SU-DHL-6 (cell line): ENCODE measurements around the gene PAWR.

Experiments
- H2AFZ ChIP-seq: fragments of 200-600 bp; sonication (generic); 2 replicates; pipeline ENCODE4 v1.6.1; 2014; ENCODE audit warnings: low read depth, mild to moderate bottlenecking, moderate library complexity, mixed read lengths, antibody characterized with exemption, low read length; ENCODE audit not compliant: severe bottlenecking
- H3F3A ChIP-seq: fragments of 200-600 bp; shearing (Covaris generic); 2 replicates; pipeline ENCODE4 v1.6.0; 2016; ENCODE audit warnings: antibody characterized with exemption, mild to moderate bottlenecking; ENCODE audit not compliant: insufficient read depth
- H3K27ac ChIP-seq: fragments of 200-600 bp; sonication (generic); 2 replicates; pipeline ENCODE4 v1.5.1; 2016; ENCODE audit warnings: low read depth, mild to moderate bottlenecking, low read length, moderate library complexity, mixed read lengths
- H3K27me3 ChIP-seq: fragments of 200-600 bp; sonication (generic), shearing (Covaris generic); 2 replicates; pipeline ENCODE4 v1.6.0; 2014; ENCODE audit warnings: mild to moderate bottlenecking, low read length
- H3K36me3 ChIP-seq: fragments of 200-600 bp; sonication (generic); 2 replicates; pipeline ENCODE4 v1.6.1; 2014; ENCODE audit warnings: mild to moderate bottlenecking, low read length, mixed read lengths
- H3K4me2 ChIP-seq: fragments of 300-600, 200-600 bp; shearing (Covaris generic), sonication (generic); 2 replicates; pipeline ENCODE4 v1.6.0; 2014; ENCODE audit warnings: low read length, low read depth, mild to moderate bottlenecking; ENCODE audit not compliant: poor library complexity, severe bottlenecking
- H3K4me3 ChIP-seq: fragments of 200-600 bp; sonication (generic); 2 replicates; pipeline ENCODE4 v1.5.1; 2014; ENCODE audit warnings: antibody characterized with exemption, low read length, mild to moderate bottlenecking, mixed read lengths; ENCODE audit not compliant: insufficient read depth, poor library complexity, severe bottlenecking
- H3K79me2 ChIP-seq: fragments of 200-600 bp; sonication (generic); 2 replicates; pipeline ENCODE4 v1.6.1; 2014; ENCODE audit warnings: mild to moderate bottlenecking, low read length, moderate library complexity; ENCODE audit not compliant: insufficient read depth
- H3K9ac ChIP-seq: fragments of 200-600 bp; sonication (generic); 2 replicates; pipeline ENCODE4 v1.7.0; 2014; ENCODE audit warnings: mild to moderate bottlenecking, low read length
- H3K9me2 ChIP-seq: fragments of 200-600 bp; sonication (generic); replicated peaks from 2 replicates; pipeline ENCODE4 v1.6.1; 2014; ENCODE audit warnings: low read length; ENCODE audit not compliant: insufficient read depth
- H3K9me3 ChIP-seq: fragments of 200-600 bp; sonication (generic); 2 replicates; pipeline ENCODE4 v1.6.1; 2014; ENCODE audit warnings: low read length, mixed read lengths; ENCODE audit not compliant: insufficient read depth
- H4K20me1 ChIP-seq: fragments of 200-600 bp; sonication (generic); 2 replicates; pipeline ENCODE4 v1.6.1; 2014; ENCODE audit warnings: low read depth, mild to moderate bottlenecking, antibody characterized with exemption, low read length, moderate library complexity, mixed read lengths
- EZH2phosphoT487 ChIP-seq: fragments of 200-600 bp; sonication (generic), shearing (Covaris generic); conservative IDR thresholded peaks from 2 replicates; pipeline ENCODE4 v1.6.1; 2018; ENCODE audit warnings: mild to moderate bottlenecking, antibody characterized with exemption, low read length, moderate library complexity, mixed read lengths
- TF ChIP-seq, protein P1 (sequence below): fragments of 200-600 bp; sonication (generic); IDR thresholded peaks from one replicate; pipeline ENCODE4 v1.5.1; 2017; ENCODE audit warnings: antibody characterized with exemption, mild to moderate bottlenecking, low read length, moderate library complexity; ENCODE audit not compliant: insufficient read depth, poor library complexity, severe bottlenecking

Gene PAWR

DNA sequence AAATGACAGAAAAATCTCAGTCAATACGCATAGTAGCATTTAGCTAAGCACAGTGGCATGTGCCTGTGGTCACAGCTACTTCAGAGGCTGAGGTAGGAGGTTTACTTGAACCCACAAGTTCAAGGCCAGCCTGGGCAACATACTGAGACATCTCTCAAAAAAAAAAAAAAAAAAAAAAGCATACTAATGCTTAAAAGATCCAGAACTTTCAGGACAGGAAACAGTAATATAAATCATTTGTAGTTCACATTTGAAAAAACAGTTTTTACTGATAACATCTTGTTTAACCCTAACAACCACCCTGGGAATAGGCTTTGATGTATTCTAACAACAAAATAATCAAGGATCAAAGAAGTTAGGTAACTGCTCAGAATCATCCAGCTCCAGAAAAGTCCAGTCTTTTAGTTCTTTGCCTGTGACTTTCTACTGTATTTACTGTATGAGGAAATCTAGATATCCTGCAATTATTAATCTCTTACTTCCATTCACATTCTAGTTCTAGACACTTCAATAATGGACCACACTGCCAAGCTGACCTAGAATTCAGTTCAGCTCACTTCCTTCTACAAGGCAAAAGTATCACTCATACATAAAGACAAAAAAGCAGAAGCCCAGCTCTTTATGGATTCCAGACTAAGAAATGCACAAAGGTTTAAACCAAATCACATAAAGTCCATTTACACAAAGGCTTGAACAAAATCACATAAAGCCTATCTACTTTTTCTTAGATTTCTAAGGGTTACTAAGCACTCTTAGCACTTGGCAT is 28.5 kb downstream of the PAWR start:
- no peak for TF ChIP-seq EZH2phosphoT487
- TF ChIP-seq, protein P1, sequence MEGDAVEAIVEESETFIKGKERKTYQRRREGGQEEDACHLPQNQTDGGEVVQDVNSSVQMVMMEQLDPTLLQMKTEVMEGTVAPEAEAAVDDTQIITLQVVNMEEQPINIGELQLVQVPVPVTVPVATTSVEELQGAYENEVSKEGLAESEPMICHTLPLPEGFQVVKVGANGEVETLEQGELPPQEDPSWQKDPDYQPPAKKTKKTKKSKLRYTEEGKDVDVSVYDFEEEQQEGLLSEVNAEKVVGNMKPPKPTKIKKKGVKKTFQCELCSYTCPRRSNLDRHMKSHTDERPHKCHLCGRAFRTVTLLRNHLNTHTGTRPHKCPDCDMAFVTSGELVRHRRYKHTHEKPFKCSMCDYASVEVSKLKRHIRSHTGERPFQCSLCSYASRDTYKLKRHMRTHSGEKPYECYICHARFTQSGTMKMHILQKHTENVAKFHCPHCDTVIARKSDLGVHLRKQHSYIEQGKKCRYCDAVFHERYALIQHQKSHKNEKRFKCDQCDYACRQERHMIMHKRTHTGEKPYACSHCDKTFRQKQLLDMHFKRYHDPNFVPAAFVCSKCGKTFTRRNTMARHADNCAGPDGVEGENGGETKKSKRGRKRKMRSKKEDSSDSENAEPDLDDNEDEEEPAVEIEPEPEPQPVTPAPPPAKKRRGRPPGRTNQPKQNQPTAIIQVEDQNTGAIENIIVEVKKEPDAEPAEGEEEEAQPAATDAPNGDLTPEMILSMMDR = no peak
- Histone ChIP-seq H3F3A (0 out of 2 replicates have a peak, but pooled peaks cover 8% of the 10 kb centered on the region), H3K36me3 (peaks cover 9% of the 10 kb centered on the region; the same call in 1 of the 2 replicates), H3K4me2 (no peak overlapping the region), H3K4me3 (no peak overlapping the region), H3K9ac (no peak overlapping the region), H3K9me3 (no peaks in the 10 kb centered on the region), H3K9me2 (no peaks in the 10 kb centered on the region), H3K79me2 (peaks cover 97% of the 10 kb centered on the region), H4K20me1 (0 out of 2 replicates have a peak, but pooled peaks cover 10% of the 10 kb centered on the region), H3K27me3 (no peaks in the 10 kb centered on the region), H2AFZ (no peak overlapping the region), H3K27ac (no peak overlapping the region)

DNA sequence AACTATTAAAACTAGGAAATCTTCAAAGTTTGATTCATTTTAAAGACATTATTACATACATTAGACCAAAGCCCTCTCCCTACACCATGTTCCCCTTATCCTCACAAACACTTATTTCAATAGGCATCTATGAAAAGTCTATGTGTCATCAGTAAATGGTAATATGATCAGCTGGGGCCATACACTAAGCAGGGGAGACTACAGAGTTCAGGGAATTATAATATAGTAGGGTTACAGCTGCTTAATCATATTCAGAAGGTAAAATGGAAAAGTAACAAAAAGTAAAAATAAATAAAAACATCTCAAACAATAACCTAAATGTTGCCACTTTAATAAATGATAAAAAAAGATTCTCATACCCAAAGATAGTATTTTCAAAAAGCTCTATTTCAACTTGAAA is 29.1 kb downstream of the PAWR start:
- Histone ChIP-seq H3K9me2 (no peaks in the 10 kb centered on the region), H3K9me3 (no peaks in the 10 kb centered on the region), H3K36me3 (peaks cover 8% of the 10 kb centered on the region; the same call in 1 of the 2 replicates), H3K4me2 (no peak overlapping the region), H2AFZ (no peak overlapping the region), H3K27ac (no peak overlapping the region), H3K4me3 (no peak overlapping the region), H3K27me3 (no peaks in the 10 kb centered on the region), H3K9ac (no peak overlapping the region), H3F3A (0 out of 2 replicates have a peak, but pooled peaks cover 8% of the 10 kb centered on the region), H3K79me2 (peaks cover 97% of the 10 kb centered on the region), H4K20me1 (0 out of 2 replicates have a peak, but pooled peaks cover 10% of the 10 kb centered on the region)
- TF ChIP-seq EZH2phosphoT487 = no peak
- TF ChIP-seq, protein P1 = no peak

DNA sequence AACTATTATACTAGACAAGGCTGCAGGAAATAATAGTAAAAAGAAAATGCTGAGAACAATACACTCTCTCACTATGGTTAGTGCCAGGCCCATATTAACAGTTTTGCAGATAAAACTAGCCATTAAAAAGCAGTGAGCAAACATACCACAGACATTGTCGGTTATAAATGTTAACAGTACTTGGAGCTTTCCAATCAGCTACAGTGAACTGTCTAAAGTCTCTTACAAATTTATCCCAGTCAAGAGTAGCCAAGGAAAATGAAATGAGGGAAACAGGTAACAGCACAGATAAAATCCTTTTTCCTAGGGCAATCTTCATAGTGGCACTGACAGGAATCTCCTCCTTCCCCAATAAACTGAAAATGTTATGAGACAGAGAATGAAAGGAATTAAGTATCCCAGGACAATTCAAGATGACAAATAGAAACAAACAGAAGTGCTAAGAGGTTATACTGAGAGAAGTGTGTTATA is 30.8 kb downstream of the PAWR start:
- no peak overlapping the region for H3K27ac ChIP-seq
- no peak overlapping the region for H2AFZ ChIP-seq
- peaks cover 97% of the 10 kb centered on the region for H3K79me2 ChIP-seq
- TF ChIP-seq EZH2phosphoT487 = no peak
- TF ChIP-seq, protein P1 = no peak
- no peak overlapping the region for H3K4me3 ChIP-seq
- peaks cover 3% of the 10 kb centered on the region; the same call in 1 of the 2 replicates for H3K36me3 ChIP-seq
- no peaks in the 10 kb centered on the region for H3K9me2 ChIP-seq
- H4K20me1 ChIP-seq = 0 out of 2 replicates have a peak, but pooled peaks cover 6% of the 10 kb centered on the region
- H3K4me2 ChIP-seq = no peak overlapping the region
- H3K9me3 ChIP-seq = no peaks in the 10 kb centered on the region
- H3K9ac ChIP-seq = no peak overlapping the region
- H3K27me3 ChIP-seq = no peaks in the 10 kb centered on the region
- 0 out of 2 replicates have a peak, but pooled peaks cover 2% of the 10 kb centered on the region for H3F3A ChIP-seq
